ENCODE results near the gene TNPO3.

Gene TNPO3

GRCh38 chr7:128919881-128920799, 134.8 kb downstream of the TNPO3 start:
- H3K9me3 ChIP-seq (replicated peaks in 1 of 2; ENCODE audit: control insufficient read depth in 2 of 2, insufficient read depth in 1 of 2, low read depth in 1 of 2, low read length in 2 of 2) = peaks cover 0 to 1% of the 10 kb centered on the region in 2 donors
- WGBS, 2 donors (ENCODE audit: extremely low coverage in 2 of 2, insufficient read length in 2 of 2, insufficient replicate concordance in 1 of 2) = no CpG with 5 or more reads among the region's 14 CpGs
- no peak overlapping the region for H4K91ac ChIP-seq (ENCODE audit: low read depth, low read length, poor library complexity)
- H3K27ac ChIP-seq (replicated peaks; ENCODE audit: low read length) = no peak overlapping the region
- H3K36me3 ChIP-seq (replicated peaks in 1 of 2; ENCODE audit: control insufficient read depth in 2 of 2, insufficient read depth in 2 of 2, low read length in 2 of 2) = no peaks in the 10 kb centered on the region
- H2AFZ ChIP-seq (ENCODE audit: low read length) = no peak overlapping the region
- H4K8ac ChIP-seq (ENCODE audit: low read depth, low read length) = no peak overlapping the region
- H3K4ac ChIP-seq (ENCODE audit: low read length) = no peak overlapping the region
- H3K79me1 ChIP-seq (ENCODE audit: low read depth, low read length) = peaks cover 2% of the 10 kb centered on the region
- H3K14ac ChIP-seq (ENCODE audit: low read length) = no peak overlapping the region
- no peak for DNase-seq (ENCODE audit: low spot score)
- peaks cover 0 to 86% (median 24%) of the 10 kb centered on the region in 3 experiments for H3K27me3 ChIP-seq (ENCODE audit: control insufficient read depth in 3 of 3, insufficient read depth in 3 of 3, low read depth in 1 of 3, low read length in 3 of 3)
- H3K23ac ChIP-seq (ENCODE audit: low read depth, low read length, poor library complexity) = no peak overlapping the region
- no peak overlapping the region for H2BK5ac ChIP-seq (ENCODE audit: low read length)
- peaks cover 0 to 9% of the 10 kb centered on the region in 2 donors for H3K4me1 ChIP-seq (ENCODE audit: control insufficient read depth in 2 of 2, insufficient read depth in 1 of 2, low read depth in 1 of 2, low read length in 2 of 2)
- no peak overlapping the region for H2BK15ac ChIP-seq (ENCODE audit: low read length)
- H3K4me3 ChIP-seq (ENCODE audit: low read length in 2 of 2) = no peak overlapping the region
- H3K9ac ChIP-seq (ENCODE audit: low read depth, low read length, poor library complexity) = no peak overlapping the region
- H2AK5ac ChIP-seq (ENCODE audit: low read depth, low read length) = no peak overlapping the region
- peak overlapping the region; percentile 27 for H3K18ac ChIP-seq (ENCODE audit: low read length)
- no peak overlapping the region for H3K4me2 ChIP-seq (ENCODE audit: insufficient read depth, low read length, poor library complexity, severe bottlenecking)
- peak overlapping the region; percentile 4 for H2BK12ac ChIP-seq (ENCODE audit: low read length)
- H2BK120ac ChIP-seq (ENCODE audit: low read depth, low read length) = no peak overlapping the region

- no peak overlapping the region for H2AK5ac ChIP-seq (ENCODE audit: low read depth, low read length)
- no peak overlapping the region for H4K91ac ChIP-seq (ENCODE audit: low read depth, low read length, poor library complexity)
- no peak overlapping the region for H2BK15ac ChIP-seq (ENCODE audit: low read length)
- H2BK120ac ChIP-seq (ENCODE audit: low read depth, low read length) = no peak overlapping the region
- no peak overlapping the region for H3K4me2 ChIP-seq (ENCODE audit: insufficient read depth, low read length, poor library complexity, severe bottlenecking)
- H3K4me3 ChIP-seq (ENCODE audit: low read length in 2 of 2) = no peak overlapping the region
- peaks cover 0 to 9% of the 10 kb centered on the region in 2 donors for H3K4me1 ChIP-seq (ENCODE audit: control insufficient read depth in 2 of 2, insufficient read depth in 1 of 2, low read depth in 1 of 2, low read length in 2 of 2)
- H2BK5ac ChIP-seq (ENCODE audit: low read length) = no peak overlapping the region
- no CpG with 5 or more reads among the region's 6 CpGs for WGBS, 2 donors (ENCODE audit: extremely low coverage in 2 of 2, insufficient read length in 2 of 2, insufficient replicate concordance in 1 of 2)
- no peak overlapping the region for H2AFZ ChIP-seq (ENCODE audit: low read length)
- no peak overlapping the region for H3K4ac ChIP-seq (ENCODE audit: low read length)
- H3K27me3 ChIP-seq (ENCODE audit: control insufficient read depth in 3 of 3, insufficient read depth in 3 of 3, low read depth in 1 of 3, low read length in 3 of 3) = peaks cover 0 to 86% (median 32%) of the 10 kb centered on the region in 3 experiments
- H3K36me3 ChIP-seq (replicated peaks in 1 of 2; ENCODE audit: control insufficient read depth in 2 of 2, insufficient read depth in 2 of 2, low read length in 2 of 2) = no peaks in the 10 kb centered on the region
- H2BK12ac ChIP-seq (ENCODE audit: low read length) = no peak overlapping the region
- no peak overlapping the region for H3K23ac ChIP-seq (ENCODE audit: low read depth, low read length, poor library complexity)
- DNase-seq (ENCODE audit: low spot score) = no peak
- H3K27ac ChIP-seq (replicated peaks; ENCODE audit: low read length) = no peak overlapping the region
- no peak overlapping the region for H3K9ac ChIP-seq (ENCODE audit: low read depth, low read length, poor library complexity)
- H3K9me3 ChIP-seq (replicated peaks in 1 of 2; ENCODE audit: control insufficient read depth in 2 of 2, insufficient read depth in 1 of 2, low read depth in 1 of 2, low read length in 2 of 2) = peaks cover 0 to 1% of the 10 kb centered on the region in 2 donors
- H3K14ac ChIP-seq (ENCODE audit: low read length) = no peak overlapping the region
- peaks cover 2% of the 10 kb centered on the region for H3K79me1 ChIP-seq (ENCODE audit: low read depth, low read length)
- H3K18ac ChIP-seq (ENCODE audit: low read length) = no peak overlapping the region
- no peak overlapping the region for H4K8ac ChIP-seq (ENCODE audit: low read depth, low read length)
These were observed 135.7 kb downstream of the TNPO3 start for GRCh38 chr7:128919241-128919640.

DNA sequence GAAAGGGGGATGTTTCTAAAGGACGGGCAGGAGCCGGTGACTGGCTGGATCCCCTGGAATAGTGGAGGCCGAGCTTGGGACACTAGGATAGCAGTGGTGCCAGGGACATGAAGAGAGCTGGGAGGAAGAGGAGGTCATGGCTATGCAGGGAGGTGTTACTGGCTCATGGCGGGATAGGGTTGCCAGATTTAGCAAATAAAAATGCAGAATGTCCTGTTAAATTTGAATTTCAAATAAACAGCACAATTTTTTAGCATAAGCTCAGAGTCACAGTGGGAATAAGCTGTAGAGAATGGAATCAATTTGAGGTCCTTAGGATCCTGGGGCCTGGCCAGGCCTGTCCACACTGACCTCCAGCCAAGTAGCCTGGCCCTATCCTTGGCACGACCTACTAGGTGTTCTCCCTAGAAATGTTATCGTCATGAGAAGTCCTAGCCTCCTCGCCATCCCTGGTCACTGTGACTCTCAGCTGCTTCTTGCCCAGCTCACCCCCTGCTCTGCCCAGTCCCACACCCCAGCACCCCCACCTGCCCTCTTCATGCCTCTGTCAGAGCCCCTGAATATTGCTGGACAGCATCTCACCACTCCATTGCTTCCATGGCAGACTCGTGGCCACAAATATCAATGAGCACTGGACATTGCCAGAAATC, 136.8 kb downstream of the TNPO3 start:
- Histone ChIP-seq H3K14ac (ENCODE audit: low read length) (peak overlapping the region; percentile 38), H3K9me3 (replicated peaks in 1 of 2; ENCODE audit: control insufficient read depth in 2 of 2, insufficient read depth in 1 of 2, low read depth in 1 of 2, low read length in 2 of 2) (peaks cover 0 to 1% of the 10 kb centered on the region in 2 donors), H3K23ac (ENCODE audit: low read depth, low read length, poor library complexity) (no peak overlapping the region), H4K8ac (ENCODE audit: low read depth, low read length) (no peak overlapping the region), H3K27ac (replicated peaks; ENCODE audit: low read length) (no peak overlapping the region), H2AFZ (ENCODE audit: low read length) (no peak overlapping the region), H2AK5ac (ENCODE audit: low read depth, low read length) (no peak overlapping the region), H3K36me3 (replicated peaks in 1 of 2; ENCODE audit: control insufficient read depth in 2 of 2, insufficient read depth in 2 of 2, low read length in 2 of 2) (no peaks in the 10 kb centered on the region), H2BK120ac (ENCODE audit: low read depth, low read length) (no peak overlapping the region), H3K9ac (ENCODE audit: low read depth, low read length, poor library complexity) (no peak overlapping the region), H3K27me3 (ENCODE audit: control insufficient read depth in 3 of 3, insufficient read depth in 3 of 3, low read depth in 1 of 3, low read length in 3 of 3) (peaks cover 0 to 85% (median 37%) of the 10 kb centered on the region in 3 experiments), H3K18ac (ENCODE audit: low read length) (peak overlapping the region; percentile 71), H3K4ac (ENCODE audit: low read length) (no peak overlapping the region), H2BK12ac (ENCODE audit: low read length) (no peak overlapping the region), H3K4me3 (ENCODE audit: low read length in 2 of 2) (no peak overlapping the region), H4K91ac (ENCODE audit: low read depth, low read length, poor library complexity) (no peak overlapping the region), H2BK5ac (ENCODE audit: low read length) (no peak overlapping the region), H2BK15ac (ENCODE audit: low read length) (no peak overlapping the region), H3K4me1 (ENCODE audit: control insufficient read depth in 2 of 2, insufficient read depth in 1 of 2, low read depth in 1 of 2, low read length in 2 of 2) (peaks cover 0 to 9% of the 10 kb centered on the region in 2 donors), H3K4me2 (ENCODE audit: insufficient read depth, low read length, poor library complexity, severe bottlenecking) (no peak overlapping the region), H3K79me1 (ENCODE audit: low read depth, low read length) (peaks cover 2% of the 10 kb centered on the region)
- DNase-seq (ENCODE audit: low spot score) = no peak
- no CpG with 5 or more reads among the region's 8 CpGs for WGBS, 2 donors (ENCODE audit: extremely low coverage in 2 of 2, insufficient read length in 2 of 2, insufficient replicate concordance in 1 of 2)

GRCh38 chr7:128917122-128917521, 137.8 kb downstream of the TNPO3 start:
- Histone ChIP-seq H2AK5ac (ENCODE audit: low read depth, low read length) (peak overlapping the region; percentile 68), H3K27ac (replicated peaks; ENCODE audit: low read length) (no peak overlapping the region), H3K4me3 (ENCODE audit: low read length in 2 of 2) (no peak overlapping the region), H3K4me1 (ENCODE audit: control insufficient read depth in 2 of 2, insufficient read depth in 1 of 2, low read depth in 1 of 2, low read length in 2 of 2) (peaks cover 0 to 9% of the 10 kb centered on the region in 2 donors), H3K27me3 (ENCODE audit: control insufficient read depth in 3 of 3, insufficient read depth in 3 of 3, low read depth in 1 of 3, low read length in 3 of 3) (peaks cover 0 to 82% (median 37%) of the 10 kb centered on the region in 3 experiments), H2BK12ac (ENCODE audit: low read length) (no peak overlapping the region), H3K14ac (ENCODE audit: low read length) (peak overlapping the region; percentile 47), H2BK5ac (ENCODE audit: low read length) (no peak overlapping the region), H3K36me3 (replicated peaks in 1 of 2; ENCODE audit: control insufficient read depth in 2 of 2, insufficient read depth in 2 of 2, low read length in 2 of 2) (no peaks in the 10 kb centered on the region), H3K79me1 (ENCODE audit: low read depth, low read length) (peaks cover 2% of the 10 kb centered on the region), H2BK120ac (ENCODE audit: low read depth, low read length) (no peak overlapping the region), H4K8ac (ENCODE audit: low read depth, low read length) (no peak overlapping the region), H4K91ac (ENCODE audit: low read depth, low read length, poor library complexity) (no peak overlapping the region), H3K18ac (ENCODE audit: low read length) (no peak overlapping the region), H3K9me3 (replicated peaks in 1 of 2; ENCODE audit: control insufficient read depth in 2 of 2, insufficient read depth in 1 of 2, low read depth in 1 of 2, low read length in 2 of 2) (peaks cover 0 to 1% of the 10 kb centered on the region in 2 donors), H2AFZ (ENCODE audit: low read length) (no peak overlapping the region), H2BK15ac (ENCODE audit: low read length) (no peak overlapping the region), H3K4ac (ENCODE audit: low read length) (no peak overlapping the region), H3K23ac (ENCODE audit: low read depth, low read length, poor library complexity) (no peak overlapping the region), H3K9ac (ENCODE audit: low read depth, low read length, poor library complexity) (peak overlapping the region; percentile 24), H3K4me2 (ENCODE audit: insufficient read depth, low read length, poor library complexity, severe bottlenecking) (no peak overlapping the region)
- DNase-seq (ENCODE audit: low spot score) = no peak
- WGBS, 2 donors (ENCODE audit: extremely low coverage in 2 of 2, insufficient read length in 2 of 2, insufficient replicate concordance in 1 of 2) = no CpG with 5 or more reads among the region's 2 CpGs

Measured in neuronal stem cell (in vitro differentiated cells).